H7 (cell line): ENCODE results near the gene ACOT2. TPM values are rescaled to one million over a fixed set of nuclear protein-coding genes. Genes with fewer than 3 reads are reported as not detected.

Experiments used
- DNase-seq: peaks from one replicate; pipeline ENCODE4 v3.0.0; 2012
- H3K27me3 ChIP-seq: 2 replicates; pipeline ENCODE4 v1.6.0; 2011; ENCODE audit warnings: mild to moderate bottlenecking, low read length; ENCODE audit not compliant: control insufficient read depth, insufficient read depth
- H3K36me3 ChIP-seq: replicated peaks from 2 replicates; pipeline ENCODE4 v1.5.1; 2011; ENCODE audit warnings: low read length; ENCODE audit not compliant: control insufficient read depth, insufficient read depth
- H3K4me3 ChIP-seq: 2 replicates; pipeline ENCODE4 v1.5.1; 2011; ENCODE audit warnings: low read depth, mild to moderate bottlenecking, control low read depth, low read length, moderate library complexity; ENCODE audit not compliant: insufficient read depth
- total RNA-seq: library from RNA; depleted of rRNA; stranded (reverse); fragments of >200 nt; shearing (Covaris generic); gene quantifications from 2 replicates; pipeline ENCODE4 v1.2.3, GENCODE V29; 2014; rRNA removed

The ACOT2 gene
- total RNA-seq, 1 experiment from 2014 or later, result 5.2 TPM

DNA sequence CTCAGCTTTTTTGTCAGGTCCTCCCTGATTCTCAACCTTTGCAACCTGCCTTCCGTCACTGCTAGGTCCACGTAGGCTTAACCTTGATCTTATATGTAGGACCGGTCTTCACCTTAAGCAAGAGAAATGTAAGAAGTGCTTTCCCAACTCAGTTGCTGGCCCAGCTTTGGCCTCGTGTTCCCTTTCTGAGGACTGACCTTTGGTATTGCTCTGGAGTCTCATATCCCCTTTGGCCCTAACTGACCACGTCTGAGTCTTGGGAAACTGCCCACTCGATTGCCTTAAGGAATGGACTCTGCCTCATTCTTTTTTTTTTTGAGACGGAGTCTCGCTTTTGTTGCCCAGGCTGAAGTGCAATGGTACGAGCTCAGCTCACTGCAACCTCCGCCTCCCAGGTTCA, 51.3 kb downstream of the ACOT2 start:
- DNase-seq, result no peak
- H3K36me3 ChIP-seq, result no peaks in the 10 kb centered on the region
- H3K27me3 ChIP-seq, result no peaks in the 10 kb centered on the region
- no peak overlapping the region for H3K4me3 ChIP-seq

- DNase-seq, result no peak
- no peaks in the 10 kb centered on the region for H3K36me3 ChIP-seq
- H3K4me3 ChIP-seq, result no peak overlapping the region
- H3K27me3 ChIP-seq, result no peaks in the 10 kb centered on the region
Observed at GRCh38 chr14:73623504-73624054, 54.6 kb downstream of the ACOT2 start.

Other genes with a start within 250 kb of the ACOT2 start
- 15.3 and 18.1 TPM in 2 replicates for gene NUMB, start 110.7 kb upstream of the ACOT2 start, total RNA-seq
- gene RIOX1, start 78.3 kb upstream of the ACOT2 start, total RNA-seq, result 19.4 and 23.5 TPM in 2 replicates
- 3.3 and 3.6 TPM in 2 replicates for gene ACOT1, start 32.1 kb upstream of the ACOT2 start, total RNA-seq
- gene HEATR4, start 10.3 kb upstream of the ACOT2 start, total RNA-seq, result 0.07 TPM in 1 of 2 replicates, not detected in the other
- gene ACOT4, start 22.7 kb downstream of the ACOT2 start, total RNA-seq, result 0.70 and 0.80 TPM in 2 replicates
- gene ACOT6, start 43.3 kb downstream of the ACOT2 start, total RNA-seq, result not detected in 2 replicates
- 4.2 and 4.9 TPM in 2 replicates for gene DNAL1, start 75.8 kb downstream of the ACOT2 start, total RNA-seq
- gene PNMA1, start 145.2 kb downstream of the ACOT2 start, total RNA-seq, result 18.0 and 18.1 TPM in 2 replicates